ENCODE measurements around the gene CCNE1. TPM values are rescaled to one million over a fixed set of nuclear protein-coding genes. Genes with fewer than 3 reads are reported as not detected.
"Not testable (repeated sequence)": the region's sequence is repeated elsewhere in the genome, so short reads cannot be mapped to it uniquely, and the experiment has no call there.

CCNE1 gene
- total RNA-seq, 1 donor from 2014 or later: 3.6 TPM

DNA sequence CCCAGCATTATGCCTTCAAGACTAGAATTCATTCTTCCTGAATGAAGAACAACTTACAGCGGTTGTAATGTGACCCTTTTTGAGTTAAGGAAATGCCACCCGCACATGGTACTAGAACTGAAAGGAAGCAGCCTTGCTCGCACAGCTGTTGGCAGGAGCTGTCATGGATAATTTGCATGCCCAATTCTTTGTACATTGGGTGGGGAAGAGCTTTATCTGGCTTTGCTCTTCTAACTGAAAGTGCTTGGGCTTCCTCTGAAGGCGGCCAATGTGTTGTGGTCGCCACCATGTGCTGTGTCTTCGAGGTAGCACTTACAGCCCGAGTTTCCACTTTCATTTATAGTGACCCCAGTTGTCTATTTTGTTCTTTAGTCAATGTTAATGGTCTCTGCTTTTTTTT lies 3.4 kb downstream of the CCNE1 start:
- no peak for DNase-seq (ENCODE audit: low spot score)

DNA sequence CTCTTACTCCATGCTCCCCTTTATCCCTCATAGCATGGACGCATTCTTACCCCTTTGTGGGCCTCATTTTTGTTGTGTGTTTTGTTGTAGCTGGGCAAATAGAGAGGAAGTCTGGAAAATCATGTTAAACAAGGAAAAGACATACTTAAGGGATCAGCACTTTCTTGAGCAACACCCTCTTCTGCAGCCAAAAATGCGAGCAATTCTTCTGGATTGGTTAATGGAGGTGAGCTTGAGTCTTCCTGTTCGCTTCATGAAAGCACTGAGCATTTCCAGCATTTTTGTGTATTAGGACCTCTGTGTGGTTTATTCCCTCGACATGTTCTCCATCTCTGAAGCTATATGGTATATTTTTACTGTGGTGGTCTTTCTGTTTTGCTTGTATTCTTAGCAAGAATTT lies 5.5 kb downstream of the CCNE1 start:
- no peak for DNase-seq (ENCODE audit: low spot score)

DNA sequence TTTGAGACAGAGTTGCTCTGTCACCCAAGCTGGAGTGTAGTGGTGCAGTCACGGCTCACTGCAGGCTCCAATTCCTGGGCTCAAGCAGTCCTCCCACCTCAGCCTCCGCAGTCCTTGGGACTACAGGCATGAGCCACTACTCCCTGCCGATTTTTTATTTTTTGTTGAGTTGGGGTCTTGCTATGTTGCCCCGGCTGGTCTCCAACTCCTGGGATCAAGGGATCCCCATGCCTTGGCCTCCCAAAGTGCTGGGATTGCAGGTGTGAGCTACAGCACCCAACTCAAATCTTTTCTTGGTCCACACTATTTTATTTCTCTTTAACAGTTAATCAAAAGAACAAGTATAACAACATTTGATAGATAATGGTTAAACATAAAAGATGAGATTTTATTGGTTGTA lies 7.5 kb downstream of the CCNE1 start:
- no peak for DNase-seq (ENCODE audit: low spot score)

DNA sequence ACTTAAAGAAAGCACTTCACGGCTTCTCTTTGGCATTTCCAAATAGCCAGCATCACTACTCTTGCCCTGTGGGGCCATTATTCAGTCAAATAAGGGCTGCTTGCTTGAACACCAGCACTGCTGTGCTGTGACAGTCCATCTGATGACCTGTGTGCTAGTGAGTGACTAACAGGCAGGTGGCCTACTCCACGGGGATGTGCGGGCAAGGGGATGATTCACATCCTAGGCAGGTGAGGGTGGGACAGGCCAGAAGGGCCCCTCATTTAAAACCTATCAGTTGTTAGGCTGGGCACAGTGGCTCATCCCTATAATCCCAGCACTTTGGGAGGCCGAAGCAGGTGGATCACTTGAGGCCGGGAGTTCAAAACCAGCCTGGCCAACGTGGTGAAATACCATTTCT lies 8.2 kb downstream of the CCNE1 start:
- no peak for DNase-seq (ENCODE audit: low spot score)

DNA sequence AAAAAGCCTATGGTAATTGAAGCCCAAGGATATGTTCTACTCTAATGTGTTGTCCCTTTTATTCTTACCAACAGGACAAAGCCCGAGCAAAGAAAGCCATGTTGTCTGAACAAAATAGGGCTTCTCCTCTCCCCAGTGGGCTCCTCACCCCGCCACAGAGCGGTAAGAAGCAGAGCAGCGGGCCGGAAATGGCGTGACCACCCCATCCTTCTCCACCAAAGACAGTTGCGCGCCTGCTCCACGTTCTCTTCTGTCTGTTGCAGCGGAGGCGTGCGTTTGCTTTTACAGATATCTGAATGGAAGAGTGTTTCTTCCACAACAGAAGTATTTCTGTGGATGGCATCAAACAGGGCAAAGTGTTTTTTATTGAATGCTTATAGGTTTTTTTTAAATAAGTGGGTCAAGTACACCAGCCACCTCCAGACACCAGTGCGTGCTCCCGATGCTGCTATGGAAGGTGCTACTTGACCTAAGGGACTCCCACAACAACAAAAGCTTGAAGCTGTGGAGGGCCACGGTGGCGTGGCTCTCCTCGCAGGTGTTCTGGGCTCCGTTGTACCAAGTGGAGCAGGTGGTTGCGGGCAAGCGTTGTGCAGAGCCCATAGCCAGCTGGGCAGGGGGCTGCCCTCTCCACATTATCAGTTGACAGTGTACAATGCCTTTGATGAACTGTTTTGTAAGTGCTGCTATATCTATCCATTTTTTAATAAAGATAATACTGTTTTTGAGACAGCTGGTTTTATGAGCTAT lies 12.0 kb downstream of the CCNE1 start:
- DNase-seq (ENCODE audit: low spot score): no peak

DNA sequence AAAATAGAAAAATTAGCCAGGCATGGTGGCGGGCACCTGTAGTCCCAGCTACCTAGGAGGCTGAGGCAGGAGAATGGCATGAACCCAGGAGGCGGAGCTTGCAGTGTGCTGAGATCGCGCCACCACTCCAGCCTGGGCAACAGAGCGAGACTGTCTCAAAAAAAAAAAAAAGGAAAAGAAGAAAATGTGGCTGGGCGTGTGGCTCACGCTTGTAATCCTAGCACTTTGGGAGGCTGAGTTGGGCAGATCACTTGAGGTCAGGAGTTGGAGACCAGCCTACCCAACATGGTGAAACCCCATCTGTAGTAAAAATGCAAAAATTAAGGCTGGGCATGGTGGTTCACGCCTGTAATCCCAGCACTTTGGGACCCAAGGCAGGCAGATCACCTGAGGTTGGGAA lies 13.5 kb downstream of the CCNE1 start:
- not testable (repeated sequence) for DNase-seq (ENCODE audit: low spot score)

DNA sequence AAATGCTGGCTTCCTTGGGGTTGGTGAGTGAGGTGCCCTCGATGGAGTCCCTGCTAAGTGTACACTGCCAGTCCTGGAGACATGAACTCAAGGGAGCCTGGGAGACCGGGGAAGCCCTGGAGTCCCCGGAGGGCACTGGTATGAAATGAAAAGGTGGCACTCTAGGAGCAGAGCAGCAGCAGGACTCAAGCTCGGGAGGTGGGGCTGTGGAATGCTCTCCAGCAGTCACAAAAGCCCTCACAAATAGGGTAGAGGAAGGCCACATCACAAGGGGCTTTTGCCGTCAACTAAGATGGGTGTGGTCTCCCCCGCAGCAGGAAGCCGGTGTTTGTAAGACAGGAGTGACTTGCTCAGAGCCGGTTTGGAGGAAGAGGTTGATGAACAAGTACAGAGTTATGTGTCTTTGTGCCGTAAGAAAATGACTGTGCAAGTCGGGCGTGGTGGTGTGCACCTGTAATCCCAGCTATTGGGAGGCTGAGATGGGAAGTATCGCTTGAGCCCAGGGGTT lies 19.3 kb downstream of the CCNE1 start:
- no peak for DNase-seq (ENCODE audit: low spot score)

DNA sequence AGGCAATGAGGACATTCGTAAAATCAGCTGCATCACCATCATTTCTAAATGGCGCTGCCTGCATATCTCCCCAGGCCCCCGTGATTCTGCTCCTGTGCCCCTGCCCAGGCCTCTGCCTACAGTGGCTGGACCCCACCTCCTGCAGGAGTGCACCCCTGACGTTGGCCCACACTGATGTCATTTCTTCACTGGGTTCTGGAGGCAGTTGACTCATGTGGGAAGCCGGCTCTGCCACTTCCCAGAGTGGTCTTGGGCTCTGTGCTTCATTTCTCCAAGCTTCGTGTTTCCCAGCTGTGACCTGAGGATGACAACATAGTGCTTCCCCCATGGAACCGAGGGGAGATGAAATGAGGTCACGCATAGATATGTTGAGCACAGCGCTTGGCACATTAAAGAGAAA lies 19.9 kb downstream of the CCNE1 start:
- DNase-seq (ENCODE audit: low spot score): no peak

DNA sequence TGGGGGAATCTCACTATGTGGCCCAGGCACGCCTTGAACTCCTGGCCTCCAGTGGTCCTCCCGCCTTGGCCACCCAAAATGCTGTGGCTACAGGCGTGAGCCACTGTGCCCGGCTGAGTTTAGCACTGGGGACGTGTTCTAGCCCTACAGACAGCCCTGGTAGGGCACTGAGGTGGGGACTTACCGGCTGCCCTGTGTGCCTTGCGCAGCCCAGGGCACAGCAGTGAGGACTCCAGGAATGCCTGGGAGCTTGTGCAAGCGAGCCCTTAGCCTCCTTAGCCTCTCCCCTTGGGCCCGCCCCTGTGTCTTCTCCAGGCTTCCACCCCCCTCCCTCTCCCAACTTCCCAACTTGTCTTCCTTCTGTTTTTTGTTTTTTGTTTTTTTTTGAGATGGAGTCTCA lies 21.0 kb downstream of the CCNE1 start:
- DNase-seq (ENCODE audit: low spot score): no peak

DNA sequence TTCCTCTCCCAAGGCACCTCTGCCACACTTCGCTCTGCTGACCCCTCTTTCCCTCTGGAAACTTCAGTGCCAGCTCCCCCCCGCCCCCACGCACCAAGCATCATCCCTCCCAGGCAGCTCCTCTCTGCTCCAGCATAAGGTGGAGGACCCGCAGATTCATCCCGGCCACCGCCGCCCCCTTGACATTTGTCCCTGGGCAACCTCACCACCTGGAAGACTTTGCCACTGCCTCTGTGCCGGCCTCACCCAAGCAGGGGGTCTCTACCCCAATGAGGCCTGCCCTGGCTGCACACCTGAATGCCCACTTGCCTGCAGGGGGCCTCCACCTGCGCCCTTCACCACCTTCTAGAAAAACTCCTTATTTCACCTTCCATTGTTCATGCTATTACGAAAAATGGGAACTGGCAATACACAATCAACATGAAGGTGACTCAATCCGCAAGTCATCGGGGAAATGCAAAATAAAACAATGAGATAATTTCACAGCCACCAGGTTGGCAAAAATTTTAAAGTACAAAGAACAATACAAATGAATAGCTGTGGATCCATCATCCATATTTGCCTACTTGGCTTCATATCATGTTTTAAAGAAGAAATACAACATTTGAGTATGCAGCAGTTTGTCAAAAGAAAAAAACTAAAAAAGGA lies 21.9 kb downstream of the CCNE1 start:
- DNase-seq (ENCODE audit: low spot score): no peak

DNA sequence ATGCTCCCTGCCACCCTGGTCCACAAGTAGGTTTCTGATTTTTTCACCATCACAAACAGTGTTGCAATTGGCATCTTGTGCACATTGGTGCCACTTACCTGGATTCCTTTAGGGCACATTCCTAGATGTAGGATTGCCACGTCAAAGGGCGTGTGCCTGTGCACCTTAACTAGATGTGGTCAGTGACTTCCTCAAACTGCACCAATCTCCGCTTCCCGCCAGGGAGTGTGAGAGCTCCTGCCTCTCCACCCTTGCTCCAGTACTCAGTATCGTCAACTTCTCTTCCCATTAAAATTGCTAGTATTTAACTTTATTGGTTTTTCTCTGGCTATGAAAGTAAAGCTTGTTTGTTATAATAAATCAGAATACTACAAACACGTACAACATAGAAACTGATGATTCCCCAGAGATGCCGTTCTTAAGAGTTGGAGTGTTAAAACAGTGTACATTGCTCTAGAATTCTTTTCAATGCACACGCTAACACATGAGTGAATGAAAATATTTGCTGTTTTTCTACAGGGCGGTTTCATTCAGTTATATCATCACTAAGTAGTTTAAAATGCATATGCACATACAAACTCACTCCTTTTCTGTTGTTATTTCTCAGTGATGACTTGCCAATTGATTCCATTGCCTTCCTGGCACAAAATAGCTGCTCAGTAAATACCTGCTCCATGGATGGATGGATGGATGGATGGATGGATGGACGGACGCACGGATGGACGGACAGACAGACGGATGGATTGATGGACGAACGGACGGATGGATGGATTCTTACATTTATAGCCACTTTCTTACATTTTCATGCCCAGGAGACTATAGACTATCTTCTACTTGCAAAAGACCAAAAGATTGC lies 23.4 kb downstream of the CCNE1 start:
- no peak for DNase-seq (ENCODE audit: low spot score)

DNA sequence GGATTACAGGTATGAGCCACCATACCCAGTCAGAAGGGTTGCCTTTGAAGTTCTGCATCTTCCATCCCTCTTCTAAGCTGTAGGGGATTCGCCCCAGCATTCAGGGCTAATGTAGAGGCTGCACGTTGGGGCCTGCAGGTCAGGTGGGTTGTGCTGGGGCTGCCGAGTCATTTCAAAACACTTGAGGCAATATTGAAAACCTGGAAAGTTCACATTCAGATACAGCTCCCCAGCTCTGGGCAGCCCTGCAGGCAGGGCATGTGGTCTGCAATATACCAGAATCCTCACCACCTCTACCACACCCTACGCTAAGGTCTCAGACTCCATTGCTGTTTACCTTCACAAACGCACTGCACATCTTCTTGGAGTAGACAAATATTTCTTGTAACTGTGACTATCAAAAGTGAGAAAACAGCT lies 24.6 kb downstream of the CCNE1 start:
- no peak for DNase-seq (ENCODE audit: low spot score)

DNA sequence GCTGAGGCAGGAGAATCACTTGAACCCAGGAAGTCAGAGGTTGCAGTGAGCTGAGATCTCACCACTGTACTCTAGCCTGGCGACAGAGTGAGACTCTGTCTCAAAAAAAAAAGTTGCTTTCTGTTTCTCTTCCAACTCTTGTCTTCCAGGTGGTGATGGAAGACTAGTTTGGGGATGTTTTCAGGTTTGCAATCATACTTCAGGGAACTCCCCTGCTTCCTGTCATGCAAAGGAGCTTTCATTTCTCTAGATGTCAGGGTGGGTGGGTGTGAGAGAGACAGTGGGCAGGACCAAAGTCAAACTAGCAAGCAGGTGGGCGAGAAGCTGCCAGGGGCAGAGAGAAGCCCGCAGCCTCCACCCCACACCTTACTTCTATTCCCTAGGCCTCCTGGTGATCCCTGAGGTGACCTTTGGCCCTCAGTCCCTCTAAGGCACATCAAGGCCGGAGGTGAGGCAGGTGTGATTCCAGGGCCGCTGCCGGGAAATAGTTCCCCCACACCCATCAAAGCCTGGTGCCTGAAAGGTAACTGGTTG lies 25.7 kb downstream of the CCNE1 start:
- DNase-seq (ENCODE audit: low spot score): no peak

DNA sequence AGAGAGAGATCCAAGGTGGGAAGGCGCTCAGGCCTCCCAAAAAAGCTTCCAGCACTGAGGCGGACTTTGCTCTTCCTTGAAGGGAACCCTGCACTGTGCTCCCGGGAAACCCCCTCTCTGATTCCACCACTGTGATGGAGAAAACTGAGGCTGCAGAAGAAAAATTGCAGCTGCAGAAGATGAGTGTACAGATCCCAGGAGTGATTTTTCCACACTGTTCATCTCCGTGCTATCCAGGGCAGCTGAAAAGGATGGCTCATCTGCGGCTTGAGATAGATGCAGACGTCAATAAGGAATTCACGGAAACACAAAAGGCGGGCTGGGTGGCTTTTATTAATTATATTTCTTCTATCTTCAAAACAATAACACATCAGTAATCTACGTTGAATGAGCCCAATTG lies 26.2 kb downstream of the CCNE1 start:
- DNase-seq (ENCODE audit: low spot score): no peak

DNA sequence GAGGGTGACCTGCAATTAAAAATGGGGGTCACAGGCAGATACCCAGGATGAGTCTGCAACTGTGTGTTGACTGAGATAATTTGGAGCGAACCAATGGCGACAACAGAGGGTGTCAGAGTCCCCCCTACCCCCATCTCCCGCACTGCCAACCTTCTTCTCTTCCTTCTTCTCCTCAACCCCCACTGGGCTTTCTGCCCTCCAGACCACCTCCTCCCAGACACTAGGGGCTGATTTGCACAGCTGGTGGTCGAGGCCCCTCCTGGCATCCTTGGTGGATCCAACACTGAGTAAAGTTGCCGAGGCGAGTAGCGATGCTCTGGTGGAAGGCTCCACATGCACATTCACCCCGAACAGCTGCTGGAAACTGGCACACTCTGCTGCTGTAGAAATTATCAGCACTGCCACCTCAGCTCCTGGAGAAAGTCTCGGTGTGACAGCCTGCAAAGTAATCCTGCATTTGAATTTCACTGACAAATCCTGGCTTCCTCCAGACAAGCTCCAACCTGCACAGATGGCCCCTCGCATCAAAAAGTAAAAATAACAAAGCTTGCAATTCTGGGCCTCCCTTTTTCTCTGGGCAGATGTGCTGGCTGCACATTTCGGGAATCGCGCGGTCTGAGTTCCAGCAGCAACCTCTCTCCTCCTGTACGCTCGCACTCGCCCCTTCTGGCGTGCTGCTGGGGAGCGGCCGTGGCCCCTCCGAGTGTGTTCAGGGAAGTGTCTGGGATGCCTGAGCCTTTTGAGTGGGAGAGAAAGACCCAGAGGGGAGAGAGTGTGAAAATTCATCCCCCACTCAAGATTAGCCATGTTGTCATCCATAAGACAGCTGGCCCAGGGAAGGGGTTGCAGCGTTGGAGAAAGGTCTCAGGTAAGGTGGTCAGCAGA lies 28.5 kb downstream of the CCNE1 start:
- no peak for DNase-seq (ENCODE audit: low spot score)

DNA sequence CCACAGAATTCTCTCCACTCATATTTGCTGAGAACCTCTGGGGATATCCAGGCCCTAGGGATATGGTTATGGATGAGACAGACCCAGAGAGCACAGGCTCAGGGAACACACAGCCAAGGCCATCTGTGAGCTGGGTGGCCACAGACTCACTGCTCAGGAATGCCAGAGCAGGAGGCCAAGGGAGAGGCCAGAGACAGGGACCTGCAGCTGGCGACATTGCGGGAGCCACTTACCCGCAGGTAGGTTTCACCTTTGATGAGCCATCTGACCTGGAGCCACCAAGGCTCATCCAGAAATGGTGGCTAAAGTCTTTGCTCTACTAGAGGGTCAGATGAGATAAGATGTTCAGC lies 29.4 kb downstream of the CCNE1 start:
- no peak for DNase-seq (ENCODE audit: low spot score)

DNA sequence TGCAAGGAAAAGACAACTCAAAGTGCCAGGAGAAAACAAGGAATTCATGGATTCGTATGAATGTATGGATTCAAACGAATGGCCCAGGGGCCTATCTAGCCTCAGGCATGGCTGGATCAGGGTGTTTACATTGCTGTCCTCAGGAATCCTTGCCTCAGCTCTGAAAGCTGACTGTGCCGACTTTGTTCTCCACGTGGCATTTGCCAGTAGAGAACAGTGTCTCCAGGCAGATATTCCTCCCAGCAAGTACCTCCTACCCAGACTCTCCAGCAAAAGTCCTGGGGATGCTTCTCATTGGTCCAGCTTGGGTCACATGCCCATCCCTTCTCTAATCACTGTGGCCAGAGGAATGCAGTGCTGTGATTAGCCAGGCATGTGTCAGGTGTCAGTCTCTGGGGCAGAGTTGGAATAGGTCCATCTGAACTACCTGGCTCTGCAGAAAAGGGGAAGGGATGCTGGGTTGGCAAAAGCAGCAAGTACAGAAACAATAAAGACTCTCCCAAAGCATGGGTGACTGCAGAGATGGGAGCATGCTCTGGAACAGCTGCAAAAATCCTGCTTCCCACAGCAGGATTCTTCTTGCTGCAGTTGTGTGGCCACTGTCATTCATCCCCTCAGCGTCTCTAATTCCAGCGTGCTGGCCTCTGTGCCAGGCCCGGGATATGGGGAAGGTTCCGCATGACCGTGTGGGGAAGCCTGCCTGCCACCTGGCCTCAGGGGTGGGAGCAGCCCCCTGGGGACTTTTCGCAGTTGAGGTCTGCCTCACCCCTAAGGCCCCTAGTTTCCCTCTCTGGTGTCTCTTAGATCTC lies 30.0 kb downstream of the CCNE1 start:
- no peak for DNase-seq (ENCODE audit: low spot score)

DNA sequence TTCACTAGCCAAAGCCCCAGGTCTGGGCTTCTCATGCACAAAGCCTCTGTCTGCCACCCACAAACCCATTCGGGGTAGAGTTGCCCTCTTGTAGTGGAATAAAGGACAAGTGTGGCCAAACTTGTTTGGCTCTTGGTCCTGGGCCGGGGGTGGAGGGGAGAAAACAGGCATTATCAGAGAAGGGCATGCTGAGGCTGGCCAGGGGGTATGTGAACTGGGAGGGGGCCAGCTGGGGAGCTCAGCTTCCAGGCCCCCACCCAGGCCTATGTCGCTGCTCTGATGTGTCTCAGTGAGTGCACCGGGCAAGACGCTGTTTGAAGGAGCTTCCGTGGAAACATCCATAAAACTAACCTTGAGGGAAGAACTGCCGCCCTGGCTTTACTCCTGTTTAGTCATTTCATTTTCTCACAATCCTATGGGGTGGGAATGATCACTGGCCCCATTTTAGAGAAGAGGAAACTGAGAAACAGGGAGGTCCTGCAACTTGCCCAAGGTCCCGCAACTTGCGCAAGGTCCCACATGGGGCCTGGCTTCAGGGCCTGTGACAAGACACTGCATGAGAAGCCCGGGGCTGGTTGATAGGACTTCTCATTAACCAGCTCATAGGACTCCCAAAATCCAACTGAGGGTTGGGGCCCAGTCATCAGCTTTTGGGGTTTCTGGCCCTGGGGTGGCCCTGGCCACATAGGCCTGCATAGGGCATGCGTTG lies 30.8 kb downstream of the CCNE1 start:
- no peak for DNase-seq (ENCODE audit: low spot score)

DNA sequence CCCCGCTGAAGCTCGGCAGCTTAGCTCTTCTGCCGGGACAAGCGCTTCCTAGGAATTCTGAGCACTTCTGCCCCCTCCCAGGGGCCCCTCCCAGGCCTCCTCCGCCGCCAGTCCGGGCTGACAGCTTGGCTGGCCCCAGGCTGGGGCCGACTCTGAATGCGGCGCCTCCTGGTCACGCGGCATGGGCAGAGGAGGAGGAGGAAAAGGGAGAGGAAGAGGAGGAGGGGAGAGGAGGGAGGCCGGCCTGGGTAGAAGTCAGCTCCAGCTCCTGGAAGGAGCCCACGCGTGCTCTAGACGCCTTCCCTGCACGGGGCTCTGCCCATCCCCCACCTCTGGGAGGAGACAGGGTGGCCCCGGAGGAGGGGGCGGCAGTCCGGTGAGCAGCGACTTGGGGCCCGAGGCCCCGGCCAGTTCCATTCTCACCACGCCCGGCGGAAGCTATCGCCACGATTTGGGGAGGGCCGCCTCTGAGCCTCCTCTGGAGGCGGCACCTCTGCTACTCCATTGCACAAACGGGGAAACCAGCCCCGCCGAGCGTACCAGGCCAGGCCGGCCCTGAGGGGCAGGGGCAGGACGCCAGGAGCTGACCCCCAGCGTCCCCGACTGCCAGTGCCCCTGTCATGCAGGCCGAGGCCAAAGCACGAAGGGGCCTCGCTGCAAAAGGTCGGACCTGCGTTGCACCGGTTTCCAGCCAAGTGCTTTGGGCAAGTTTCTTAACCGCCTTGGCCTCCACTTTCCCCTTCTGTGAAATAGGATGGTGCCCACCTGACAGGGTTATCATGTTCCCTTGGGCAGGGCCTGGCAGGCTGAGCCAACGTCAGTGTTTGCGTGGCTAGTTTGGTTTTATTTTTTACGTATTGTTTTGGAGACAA lies 31.6 kb downstream of the CCNE1 start:
- peak; percentile 59 for DNase-seq (ENCODE audit: low spot score)
